ENCODE results near the gene ZFP91.

The ZFP91 gene

GRCh38 chr11:58616594-58616993, 37.7 kb downstream of the ZFP91 start:
- no peak overlapping the region for H3K27ac ChIP-seq (ENCODE audit: low read length)
- no peak overlapping the region for H3K4me3 ChIP-seq (ENCODE audit: low read length)
- no peaks in the 10 kb centered on the region for H3K27me3 ChIP-seq (ENCODE audit: insufficient read depth, low read length)
- H3K4me1 ChIP-seq (ENCODE audit: insufficient read depth, low read length) = no peaks in the 10 kb centered on the region
- H3K9me3 ChIP-seq (ENCODE audit: insufficient read depth, low read depth, low read length) = no peaks in the 10 kb centered on the region
- no peak overlapping the region for H3K9ac ChIP-seq (ENCODE audit: low read depth, low read length)
- H3K36me3 ChIP-seq (ENCODE audit: insufficient read depth, low read depth, low read length) = peaks cover 100% of the 10 kb centered on the region

GRCh38 chr11:58617976-58618557, 39.2 kb downstream of the ZFP91 start:
- no peak overlapping the region for H3K27ac ChIP-seq (ENCODE audit: low read length)
- no peak overlapping the region for H3K9ac ChIP-seq (ENCODE audit: low read depth, low read length)
- peaks cover 100% of the 10 kb centered on the region for H3K36me3 ChIP-seq (ENCODE audit: insufficient read depth, low read depth, low read length)
- H3K4me1 ChIP-seq (ENCODE audit: insufficient read depth, low read length) = no peaks in the 10 kb centered on the region
- H3K4me3 ChIP-seq (ENCODE audit: low read length) = no peak overlapping the region
- no peaks in the 10 kb centered on the region for H3K27me3 ChIP-seq (ENCODE audit: insufficient read depth, low read length)
- no peaks in the 10 kb centered on the region for H3K9me3 ChIP-seq (ENCODE audit: insufficient read depth, low read depth, low read length)

- H3K27ac ChIP-seq (ENCODE audit: low read length) = no peak overlapping the region
- peaks cover 4% of the 10 kb centered on the region; the same call in 1 of the 2 replicates for H3K4me1 ChIP-seq (ENCODE audit: insufficient read depth, low read length)
- no peak overlapping the region for H3K4me3 ChIP-seq (ENCODE audit: low read length)
- H3K27me3 ChIP-seq (ENCODE audit: insufficient read depth, low read length) = no peaks in the 10 kb centered on the region
- H3K9me3 ChIP-seq (ENCODE audit: insufficient read depth, low read depth, low read length) = no peaks in the 10 kb centered on the region
- H3K9ac ChIP-seq (ENCODE audit: low read depth, low read length) = no peak overlapping the region
- peaks cover 99% of the 10 kb centered on the region for H3K36me3 ChIP-seq (ENCODE audit: insufficient read depth, low read depth, low read length)
These were observed 42.9 kb downstream of the ZFP91 start for GRCh38 chr11:58621586-58622262.

GRCh38 chr11:58622344-58622743, 43.5 kb downstream of the ZFP91 start, which contains the start of gene CNTF:
Gene CNTF (plus strand): TSS chr11:58622665. CDS start chr11:58622753, 88 bp downstream.
- Histone ChIP-seq H3K27me3 (ENCODE audit: insufficient read depth, low read length) (no peaks in the 10 kb centered on the region), H3K36me3 (ENCODE audit: insufficient read depth, low read depth, low read length) (peaks cover 97% of the 10 kb centered on the region), H3K4me1 (ENCODE audit: insufficient read depth, low read length) (peaks cover 4% of the 10 kb centered on the region; the same call in 1 of the 2 replicates), H3K9ac (ENCODE audit: low read depth, low read length) (no peak within 1 kb of the TSS), H3K27ac (ENCODE audit: low read length) (no peak within 1 kb of the TSS), H3K9me3 (ENCODE audit: insufficient read depth, low read depth, low read length) (no peaks in the 10 kb centered on the region), H3K4me3 (ENCODE audit: low read length) (no peak within 1 kb of the TSS)

GRCh38 chr11:58625086-58625485, 46.2 kb downstream of the ZFP91 start:
- no peak overlapping the region for H3K27ac ChIP-seq (ENCODE audit: low read length)
- H3K9me3 ChIP-seq (ENCODE audit: insufficient read depth, low read depth, low read length) = no peaks in the 10 kb centered on the region
- no peak overlapping the region for H3K4me3 ChIP-seq (ENCODE audit: low read length)
- peaks cover 4% of the 10 kb centered on the region; the same call in 1 of the 2 replicates for H3K4me1 ChIP-seq (ENCODE audit: insufficient read depth, low read length)
- no peaks in the 10 kb centered on the region for H3K27me3 ChIP-seq (ENCODE audit: insufficient read depth, low read length)
- H3K9ac ChIP-seq (ENCODE audit: low read depth, low read length) = no peak overlapping the region
- H3K36me3 ChIP-seq (ENCODE audit: insufficient read depth, low read depth, low read length) = peaks cover 70% of the 10 kb centered on the region

GRCh38 chr11:58625826-58626460, 47.1 kb downstream of the ZFP91 start:
- no peaks in the 10 kb centered on the region for H3K27me3 ChIP-seq (ENCODE audit: insufficient read depth, low read length)
- peaks cover 4% of the 10 kb centered on the region; the same call in 1 of the 2 replicates for H3K4me1 ChIP-seq (ENCODE audit: insufficient read depth, low read length)
- H3K9me3 ChIP-seq (ENCODE audit: insufficient read depth, low read depth, low read length) = no peaks in the 10 kb centered on the region
- peaks cover 61% of the 10 kb centered on the region for H3K36me3 ChIP-seq (ENCODE audit: insufficient read depth, low read depth, low read length)
- H3K27ac ChIP-seq (ENCODE audit: low read length) = no peak overlapping the region
- no peak overlapping the region for H3K4me3 ChIP-seq (ENCODE audit: low read length)
- H3K9ac ChIP-seq (ENCODE audit: low read depth, low read length) = no peak overlapping the region

GRCh38 chr11:58626934-58627483, 48.1 kb downstream of the ZFP91 start:
- Histone ChIP-seq H3K27ac (ENCODE audit: low read length) (no peak overlapping the region), H3K4me1 (ENCODE audit: insufficient read depth, low read length) (peaks cover 4% of the 10 kb centered on the region; the same call in 1 of the 2 replicates)

GRCh38 chr11:58628446-58628845, 49.6 kb downstream of the ZFP91 start:
- H3K27ac ChIP-seq (ENCODE audit: low read length) = no peak overlapping the region
- no peaks in the 10 kb centered on the region for H3K9me3 ChIP-seq (ENCODE audit: insufficient read depth, low read depth, low read length)
- no peak overlapping the region for H3K9ac ChIP-seq (ENCODE audit: low read depth, low read length)
- no peak overlapping the region for H3K4me3 ChIP-seq (ENCODE audit: low read length)
- H3K27me3 ChIP-seq (ENCODE audit: insufficient read depth, low read length) = no peaks in the 10 kb centered on the region
- peaks cover 36% of the 10 kb centered on the region for H3K36me3 ChIP-seq (ENCODE audit: insufficient read depth, low read depth, low read length)
- peaks cover 7% of the 10 kb centered on the region; the same call in 1 of the 2 replicates for H3K4me1 ChIP-seq (ENCODE audit: insufficient read depth, low read length)

More at GRCh38 chr11:58626934-58627483, 48.1 kb downstream of the ZFP91 start:
- H3K9ac ChIP-seq (ENCODE audit: low read depth, low read length) = no peak overlapping the region
- no peaks in the 10 kb centered on the region for H3K9me3 ChIP-seq (ENCODE audit: insufficient read depth, low read depth, low read length)
- no peak overlapping the region for H3K4me3 ChIP-seq (ENCODE audit: low read length)
- H3K27me3 ChIP-seq (ENCODE audit: insufficient read depth, low read length) = no peaks in the 10 kb centered on the region
- peaks cover 51% of the 10 kb centered on the region for H3K36me3 ChIP-seq (ENCODE audit: insufficient read depth, low read depth, low read length)

GRCh38 chr11:58629857-58630256, 51.0 kb downstream of the ZFP91 start:
- no peak overlapping the region for H3K4me3 ChIP-seq (ENCODE audit: low read length)
- H3K27me3 ChIP-seq (ENCODE audit: insufficient read depth, low read length) = no peaks in the 10 kb centered on the region
- no peak overlapping the region for H3K27ac ChIP-seq (ENCODE audit: low read length)
- peaks cover 3% of the 10 kb centered on the region; the same call in 1 of the 2 replicates for H3K4me1 ChIP-seq (ENCODE audit: insufficient read depth, low read length)
- H3K36me3 ChIP-seq (ENCODE audit: insufficient read depth, low read depth, low read length) = peaks cover 22% of the 10 kb centered on the region
- H3K9ac ChIP-seq (ENCODE audit: low read depth, low read length) = no peak overlapping the region
- no peaks in the 10 kb centered on the region for H3K9me3 ChIP-seq (ENCODE audit: insufficient read depth, low read depth, low read length)

- 0 out of 2 replicates have a peak, but pooled peaks cover 3% of the 10 kb centered on the region for H3K4me1 ChIP-seq (ENCODE audit: insufficient read depth, low read length)
- no peak overlapping the region for H3K4me3 ChIP-seq (ENCODE audit: low read length)
- no peak overlapping the region for H3K9ac ChIP-seq (ENCODE audit: low read depth, low read length)
- no peaks in the 10 kb centered on the region for H3K9me3 ChIP-seq (ENCODE audit: insufficient read depth, low read depth, low read length)
- H3K27ac ChIP-seq (ENCODE audit: low read length) = no peak overlapping the region
- H3K36me3 ChIP-seq (ENCODE audit: insufficient read depth, low read depth, low read length) = peaks cover 7% of the 10 kb centered on the region
- H3K27me3 ChIP-seq (ENCODE audit: insufficient read depth, low read length) = no peaks in the 10 kb centered on the region
These were observed 52.5 kb downstream of the ZFP91 start for GRCh38 chr11:58631378-58631777.

- Histone ChIP-seq H3K9me3 (ENCODE audit: insufficient read depth, low read depth, low read length) (no peaks in the 10 kb centered on the region), H3K4me3 (ENCODE audit: low read length) (no peak overlapping the region), H3K9ac (ENCODE audit: low read depth, low read length) (no peak overlapping the region), H3K27ac (ENCODE audit: low read length) (no peak overlapping the region), H3K27me3 (ENCODE audit: insufficient read depth, low read length) (no peaks in the 10 kb centered on the region), H3K36me3 (ENCODE audit: insufficient read depth, low read depth, low read length) (no peaks in the 10 kb centered on the region), H3K4me1 (ENCODE audit: insufficient read depth, low read length) (0 out of 2 replicates have a peak, but pooled peaks cover 3% of the 10 kb centered on the region)
These were observed 53.6 kb downstream of the ZFP91 start for GRCh38 chr11:58632510-58632909.

Data from iPS-20b (cell line).